Heart right ventricle (tissue), 16 donors: ENCODE data around the gene ANAPC1. TPM values are rescaled to one million over a fixed set of nuclear protein-coding genes. Genes with fewer than 3 reads are reported as not detected.
A peak's percentile ranks its signal among the peaks of the same experiment; 100 is the strongest.
"Not testable (repeated sequence)": the region's sequence is repeated elsewhere in the genome, so short reads cannot be mapped to it uniquely, and the experiment has no call there.

Experiments
- ATAC-seq, 8 donors: fragments of 200-7000 bp; cut with Tn5 transposase; one replicate each; pipeline ENCODE4 v1.9.1; 2020; ENCODE audit warnings: mild to moderate bottlenecking in 8 of 8, moderate library complexity in 8 of 8, moderate number of reproducible peaks in 1 of 8
- DNase-seq, 2 donors: peaks; one replicate each; pipeline ENCODE4 v3.0.0-alpha.2; 2020
- H3K27ac ChIP-seq, 10 donors: fragments of 200-600 bp; sonication (generic) in 2 of 10; one replicate each; pipeline versions ENCODE4 v1.5.0 to v1.8.0; 2020 to 2022; ENCODE audit warnings: mild to moderate bottlenecking in 3 of 10
- H3K27me3 ChIP-seq, 7 donors: fragments of 200-600 bp; one replicate each; pipeline ENCODE4 v1.8.0; 2021 to 2022; ENCODE audit warnings: mild to moderate bottlenecking in 2 of 7
- H3K36me3 ChIP-seq, 9 donors: fragments of 200-600 bp; sonication (generic) in 1 of 9; one replicate each; pipeline versions ENCODE4 v1.5.0 to v1.8.0; 2020 to 2022; ENCODE audit warnings: mild to moderate bottlenecking in 2 of 9
- H3K4me1 ChIP-seq, 9 donors: fragments of 200-600 bp; sonication (generic) in 1 of 9; one replicate each; pipeline versions ENCODE4 v1.5.0 to v1.8.0; 2020 to 2022; ENCODE audit warnings: mild to moderate bottlenecking in 4 of 9
- H3K4me3 ChIP-seq, 10 donors: fragments of 200-600 bp; sonication (generic) in 2 of 10; one replicate each; pipeline versions ENCODE4 v1.5.0 to v1.8.0; 2020 to 2022; ENCODE audit warnings: mild to moderate bottlenecking in 7 of 10, moderate library complexity in 2 of 10
- H3K9me3 ChIP-seq, 11 donors: fragments of 200-600 bp in 10 of 11; sonication (generic) in 2 of 11; one replicate each; pipeline versions ENCODE4 v1.5.0 to v1.8.0; 2013 to 2022; ENCODE audit warnings: mild to moderate bottlenecking in 2 of 11, control low read depth in 1 of 11, moderate library complexity in 1 of 11
- WGBS, 2 donors: extraction: QIAGEN DNeasy Blood & Tissue Kit; methylation state at CpG; one replicate each; pipeline ENCODE4 v1.1.7; 2013; ENCODE audit warnings: inconsistent platforms in 1 of 2; 5-methylcytosine and 5-hydroxymethylcytosine counted together
- intact Hi-C, 10 donors: fragments of 100-400 bp; cut with DNase I; formaldehyde crosslinking; loops; one replicate each; pipeline versions ENCODE4 v1.11.1 to v1.14.2; 2022
- polyA plus RNA-seq, 2 donors: library from polyadenylated mRNA; stranded (reverse); fragments of 200-250 nt; gene quantifications; one replicate each; pipeline ENCODE4 v1.2.3, GENCODE V29; 2013
- total RNA-seq, 10 donors: library from RNA; stranded (reverse); fragmentation: NEBNext Ultra II Directional in 3 of 10; extraction: Animal tissue kit (Norgen Biotek cat#: 25700) in 3 of 10; gene quantifications; one replicate each; pipeline versions ENCODE4 v1.2.1 to v1.2.4, GENCODE V29; 2021 to 2023
- TF ChIP-seq, protein P1 (sequence below), 9 donors: fragments of 200-600 bp; sonication (generic) in 2 of 9; IDR thresholded peaks; one replicate each; pipeline versions ENCODE4 v1.5.0 to v1.8.0; 2021 to 2022; ENCODE audit warnings: antibody characterized with exemption in 9 of 9, mild to moderate bottlenecking in 5 of 9, moderate library complexity in 1 of 9
- donor health status: Arrhythmogenic right ventricular cardiomyopathy.
- donor health status: ischemic (EF 13 %, LVEDD 7.1; RV severe dilation, severe dysfunction).
- donor health status: healthy with polysubstance abuse.
- donor health status: DM: no; HTN: yes; CAD: no.
- donor health status: DM: no; HTN: no; CAD: no.
- donor health status: ischemic (EF 25% LVEDD 6.9; RV normal size, moderate dysfunction).
- donor health status: ischemic (EF 25% LVEDD 5.7; RV mildly dilated, moderate dysfunction).
- donor health status: healthy.
- donor health status: DM: yes; HTN: yes; CAD: no.
- donor health status: Ischemic cardiomyopathy.
- donor health status: ischemic (EF 35%, LVEDD 5.7; RV mildly dilated, moderate dysfunction).
- donor health status: nonischemic (EF 11% LVEDD 7.7; RV severe dilation, severe dysfunction).
- donor health status: DM: yes; HTN: yes; CAD: no.
- donor health status: PGD.
- donor health status: ischemic (EF 29% LVEDD 5.4; RV normal size, mild dysfunction).
- donor health status: nonischemic (EF 23%, LVEDD 6.1; RV moderate dilation, normal function).

Gene ANAPC1
- total and polyA plus RNA-seq, 12 donors = 3.9 to 23.2 (median 18.6) TPM

DNA sequence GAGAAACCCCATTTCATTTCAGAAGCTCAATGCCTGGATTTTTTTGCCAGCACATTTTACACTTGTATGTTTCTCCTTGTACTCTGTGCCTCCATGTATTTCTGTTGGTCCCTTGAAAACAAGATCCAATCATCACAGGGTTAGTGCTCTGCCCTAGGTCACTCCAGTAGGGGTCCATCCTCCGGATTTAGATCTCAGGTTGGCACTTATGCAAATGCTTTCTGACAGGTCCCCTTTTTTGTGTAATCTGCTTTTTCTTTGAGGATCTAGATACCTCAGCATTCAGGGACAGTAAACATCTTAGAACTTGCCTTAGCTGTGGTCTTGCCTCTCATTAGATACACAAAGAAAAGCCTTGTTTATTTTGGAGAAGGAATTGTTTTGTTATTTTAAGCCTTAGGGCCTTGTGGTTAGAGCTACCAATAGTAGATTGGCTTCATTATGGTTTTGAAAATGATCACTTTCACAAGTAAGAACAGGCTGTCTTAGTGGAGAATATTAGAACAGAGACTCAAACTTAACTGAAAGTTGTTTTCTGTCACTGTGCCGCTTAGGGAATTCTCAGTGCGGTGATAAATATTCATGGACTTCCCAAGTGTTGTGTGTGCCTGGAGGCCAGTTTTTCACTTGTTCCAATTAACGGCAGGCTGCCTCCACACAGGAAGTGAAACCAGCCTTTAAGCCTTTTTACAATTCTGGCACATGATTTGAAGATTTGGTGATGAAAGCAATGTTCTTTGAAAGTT is 22.2 kb upstream of the ANAPC1 start:
- Histone ChIP-seq H3K27me3 (no peaks in the 10 kb centered on the region), H3K9me3 (no peaks in the 10 kb centered on the region), H3K27ac (peak overlapping the region; percentile 12 to 84 (median 68)), H3K36me3 (peaks cover 0 to 6% (median 0%) of the 10 kb centered on the region in 9 donors), H3K4me1 (peaks cover 3 to 88% (median 70%) of the 10 kb centered on the region in 9 donors), H3K4me3 (peak overlapping the region in 1 of 10 donors; percentile 11)
- DNase-seq (no peak), ATAC-seq (peak in 3 of 8 donors; percentile 40 to 47 (median 45))
- intact Hi-C loops = loop anchor here in 5 of 10 donors (5.0 to 10.0 kb wide), 4 partner anchors 41 to 51 kb away; no protein-coding TSS in a partner anchor
- 26 to 31% methylated on average over 4 of the region's 4 CpGs for WGBS, 2 donors
- TF ChIP-seq, protein P1, sequence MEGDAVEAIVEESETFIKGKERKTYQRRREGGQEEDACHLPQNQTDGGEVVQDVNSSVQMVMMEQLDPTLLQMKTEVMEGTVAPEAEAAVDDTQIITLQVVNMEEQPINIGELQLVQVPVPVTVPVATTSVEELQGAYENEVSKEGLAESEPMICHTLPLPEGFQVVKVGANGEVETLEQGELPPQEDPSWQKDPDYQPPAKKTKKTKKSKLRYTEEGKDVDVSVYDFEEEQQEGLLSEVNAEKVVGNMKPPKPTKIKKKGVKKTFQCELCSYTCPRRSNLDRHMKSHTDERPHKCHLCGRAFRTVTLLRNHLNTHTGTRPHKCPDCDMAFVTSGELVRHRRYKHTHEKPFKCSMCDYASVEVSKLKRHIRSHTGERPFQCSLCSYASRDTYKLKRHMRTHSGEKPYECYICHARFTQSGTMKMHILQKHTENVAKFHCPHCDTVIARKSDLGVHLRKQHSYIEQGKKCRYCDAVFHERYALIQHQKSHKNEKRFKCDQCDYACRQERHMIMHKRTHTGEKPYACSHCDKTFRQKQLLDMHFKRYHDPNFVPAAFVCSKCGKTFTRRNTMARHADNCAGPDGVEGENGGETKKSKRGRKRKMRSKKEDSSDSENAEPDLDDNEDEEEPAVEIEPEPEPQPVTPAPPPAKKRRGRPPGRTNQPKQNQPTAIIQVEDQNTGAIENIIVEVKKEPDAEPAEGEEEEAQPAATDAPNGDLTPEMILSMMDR (IDR thresholded peaks at IDR 0.05) = no peak

DNA sequence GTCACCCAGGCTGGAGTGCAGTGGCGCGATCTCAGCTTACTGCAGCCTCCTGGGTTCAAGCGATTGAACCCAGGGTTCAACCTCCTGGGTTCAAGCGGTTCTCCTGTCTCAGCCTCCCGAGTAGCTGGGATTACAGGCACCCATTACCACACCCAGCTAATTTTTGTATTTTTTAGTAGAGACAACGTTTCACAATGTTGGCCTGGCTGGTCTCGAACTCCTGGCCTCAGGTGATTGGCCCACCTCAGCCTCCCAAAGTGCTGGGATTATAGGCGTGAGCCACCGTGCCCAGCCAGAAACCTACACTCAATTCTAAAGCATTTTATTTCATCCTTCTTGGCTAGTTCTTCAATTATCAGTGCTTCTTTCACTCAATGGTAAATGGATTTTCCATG is 21.5 kb upstream of the ANAPC1 start:
- H3K9me3 ChIP-seq, H3K4me3 ChIP-seq, H3K27me3 ChIP-seq, H3K36me3 ChIP-seq, DNase-seq, ATAC-seq: not testable (repeated sequence)
- peaks cover 3 to 88% (median 70%) of the 10 kb centered on the region in 9 donors for H3K4me1 ChIP-seq
- WGBS, 2 donors = 97 to 99% methylated on average over 9 of the region's 9 CpGs
- intact Hi-C loops = loop anchor here in 5 of 10 donors (5.0 to 10.0 kb wide), 4 partner anchors 42 to 52 kb away; no protein-coding TSS in a partner anchor
- peak overlapping the region in 8 of 10 donors; percentile 12 to 84 (median 72) for H3K27ac ChIP-seq

DNA sequence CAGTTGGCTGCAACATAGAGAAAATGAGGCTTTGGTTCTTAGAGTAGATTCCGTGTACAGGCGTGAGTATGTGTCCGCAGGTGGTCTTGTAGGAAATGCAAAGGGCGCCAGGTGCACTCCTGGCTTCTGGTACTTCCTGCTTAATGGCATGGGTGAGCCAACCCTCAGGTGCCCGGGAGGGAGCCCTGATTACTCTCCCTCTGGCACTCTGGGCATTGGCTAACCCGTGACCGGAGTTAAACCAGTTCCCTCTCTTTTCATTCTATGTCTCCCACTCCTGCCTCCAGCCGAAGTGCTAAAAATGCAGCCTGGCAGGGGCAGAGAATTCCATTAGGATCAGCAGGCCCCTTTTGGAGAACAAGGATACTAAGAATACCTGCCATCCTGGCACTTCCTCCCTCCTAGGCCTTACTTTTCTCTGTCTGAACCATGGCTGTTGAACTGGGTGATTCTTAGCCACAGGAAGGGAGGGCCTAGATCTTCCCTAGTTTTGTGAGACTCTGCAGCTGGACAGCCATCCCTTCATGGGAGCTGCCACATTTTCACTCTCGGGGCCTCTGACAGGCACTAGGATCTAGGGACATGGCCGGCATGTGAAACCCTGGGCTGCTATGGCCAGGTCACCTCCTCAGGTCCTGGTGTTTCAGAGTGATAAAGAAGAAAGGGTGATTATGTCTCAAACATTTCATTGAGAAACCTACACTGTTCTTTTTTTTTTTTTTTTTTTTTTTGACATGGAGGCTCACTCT is 20.9 kb upstream of the ANAPC1 start:
- WGBS, 2 donors = 66 to 81% methylated on average over 10 of the region's 10 CpGs
- no peaks in the 10 kb centered on the region for H3K27me3 ChIP-seq
- H3K27ac ChIP-seq = peak overlapping the region in 9 of 10 donors; percentile 12 to 84 (median 69)
- no peaks in the 10 kb centered on the region for H3K9me3 ChIP-seq
- ATAC-seq (peak; percentile 43 to 65 (median 62)), DNase-seq (peak in 1 of 2 donors; percentile 38)
- H3K4me1 ChIP-seq = peaks cover 3 to 93% (median 76%) of the 10 kb centered on the region in 9 donors
- intact Hi-C loops = loop anchor here in 6 of 10 donors (5.0 to 10.0 kb wide), 4 partner anchors 42 to 52 kb away; no protein-coding TSS in a partner anchor
- no peak overlapping the region for H3K4me3 ChIP-seq
- H3K36me3 ChIP-seq = peaks cover 0 to 6% (median 0%) of the 10 kb centered on the region in 9 donors
- TF ChIP-seq, protein P1 (IDR thresholded peaks at IDR 0.05) = no peak

DNA sequence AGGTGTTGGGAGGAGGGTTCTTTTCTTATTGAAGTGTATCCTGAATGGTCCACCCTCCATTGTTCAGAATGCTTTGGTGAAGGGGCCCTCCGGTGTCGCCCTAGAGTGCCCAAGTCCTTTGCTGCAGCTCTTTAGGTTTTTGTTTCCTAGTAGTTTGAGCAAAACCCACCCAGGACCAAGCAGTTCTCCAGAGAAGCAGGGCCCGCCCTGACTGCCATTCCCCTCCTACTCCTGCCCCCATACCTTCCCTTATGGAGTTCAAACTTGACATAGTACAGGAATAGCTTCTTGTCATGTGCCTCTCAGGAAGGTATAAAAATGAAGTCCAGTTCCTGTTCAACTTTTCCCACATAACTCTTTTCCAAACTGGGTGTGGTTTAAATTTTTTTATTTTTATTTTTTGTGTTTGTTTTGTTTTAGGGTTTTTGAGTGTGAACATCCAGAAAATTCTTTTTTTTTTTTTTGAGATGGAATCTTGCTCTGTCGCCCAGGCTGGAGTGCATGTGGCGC is 20.0 kb upstream of the ANAPC1 start:
- peaks cover 3 to 96% (median 79%) of the 10 kb centered on the region in 9 donors for H3K4me1 ChIP-seq
- TF ChIP-seq, protein P1 (IDR thresholded peaks at IDR 0.05) = no peak

More for the DNA sequence above, 20.0 kb upstream of the ANAPC1 start:
- Histone ChIP-seq H3K27ac (peak overlapping the region in 9 of 10 donors; percentile 12 to 84 (median 69)), H3K36me3 (peaks cover 0 to 6% (median 0%) of the 10 kb centered on the region in 9 donors), H3K4me3 (no peak overlapping the region), H3K27me3 (peaks cover 0 to 8% (median 0%) of the 10 kb centered on the region in 7 donors), H3K9me3 (no peaks in the 10 kb centered on the region)
- intact Hi-C loops = loop anchor here in 2 of 10 donors (5.0 to 10.0 kb wide), 2 partner anchors 43 to 51 kb away; no protein-coding TSS in a partner anchor
- WGBS, 2 donors = 80 to 91% methylated on average over 5 of the region's 5 CpGs
- ATAC-seq (peak in 4 of 8 donors; percentile 29 to 50 (median 32)), DNase-seq (no peak)
